Measurements from ENCODE around the gene TFAP2D.

Gene TFAP2D

GRCh38 chr6:50709366-50709734, 4.0 kb upstream of the TFAP2D start:
- TF ChIP-seq TAF1 (IDR thresholded peaks at IDR 0.05; ENCODE audit: borderline replicate concordance, insufficient read depth, low read length) (no peak), SIN3A (IDR thresholded peaks at IDR 0.05; ENCODE audit: borderline replicate concordance, insufficient read depth, low read length) (no peak), REST (IDR thresholded peaks at IDR 0.05; ENCODE audit: insufficient read depth in 1 of 2, low read depth in 2 of 2, low read length in 2 of 2) (no peak), POLR2AphosphoS5 (IDR thresholded peaks at IDR 0.05; ENCODE audit: low read depth, low read length) (no peak), FOXP2 (optimal IDR thresholded peaks at IDR 0.05; ENCODE audit: borderline replicate concordance, extremely low read depth, extremely low read length, insufficient read depth) (no peak)

GRCh38 chr6:50711686-50712085, 1.6 kb upstream of the TFAP2D start:
- TF ChIP-seq FOXP2 (optimal IDR thresholded peaks at IDR 0.05; ENCODE audit: borderline replicate concordance, extremely low read depth, extremely low read length, insufficient read depth) (no peak), TAF1 (IDR thresholded peaks at IDR 0.05; ENCODE audit: borderline replicate concordance, insufficient read depth, low read length) (no peak), POLR2AphosphoS5 (IDR thresholded peaks at IDR 0.05; ENCODE audit: low read depth, low read length) (no peak), REST (IDR thresholded peaks at IDR 0.05; ENCODE audit: insufficient read depth in 1 of 2, low read depth in 2 of 2, low read length in 2 of 2) (no peak), SIN3A (IDR thresholded peaks at IDR 0.05; ENCODE audit: borderline replicate concordance, insufficient read depth, low read length) (no peak)

- TF ChIP-seq FOXP2 (optimal IDR thresholded peaks at IDR 0.05; ENCODE audit: borderline replicate concordance, extremely low read depth, extremely low read length, insufficient read depth) (no peak), POLR2AphosphoS5 (IDR thresholded peaks at IDR 0.05; ENCODE audit: low read depth, low read length) (no peak), SIN3A (IDR thresholded peaks at IDR 0.05; ENCODE audit: borderline replicate concordance, insufficient read depth, low read length) (no peak), REST (IDR thresholded peaks at IDR 0.05; ENCODE audit: insufficient read depth in 1 of 2, low read depth in 2 of 2, low read length in 2 of 2) (no peak)
These were observed 1.0 kb upstream of the TFAP2D start for GRCh38 chr6:50712291-50712690.

- no peak for TF ChIP-seq FOXP2 (optimal IDR thresholded peaks at IDR 0.05; ENCODE audit: borderline replicate concordance, extremely low read depth, extremely low read length, insufficient read depth)
- no peak for TF ChIP-seq REST (IDR thresholded peaks at IDR 0.05; ENCODE audit: insufficient read depth in 1 of 2, low read depth in 2 of 2, low read length in 2 of 2)
- TF ChIP-seq TAF1 (IDR thresholded peaks at IDR 0.05; ENCODE audit: borderline replicate concordance, insufficient read depth, low read length) = no peak
- TF ChIP-seq SIN3A (IDR thresholded peaks at IDR 0.05; ENCODE audit: borderline replicate concordance, insufficient read depth, low read length) = no peak
- no peak for TF ChIP-seq POLR2AphosphoS5 (IDR thresholded peaks at IDR 0.05; ENCODE audit: low read depth, low read length)
These were observed 706 bp downstream of the TFAP2D start for GRCh38 chr6:50713977-50714486.
